Measurements from ENCODE around the gene SYPL2.

Gene SYPL2

DNA sequence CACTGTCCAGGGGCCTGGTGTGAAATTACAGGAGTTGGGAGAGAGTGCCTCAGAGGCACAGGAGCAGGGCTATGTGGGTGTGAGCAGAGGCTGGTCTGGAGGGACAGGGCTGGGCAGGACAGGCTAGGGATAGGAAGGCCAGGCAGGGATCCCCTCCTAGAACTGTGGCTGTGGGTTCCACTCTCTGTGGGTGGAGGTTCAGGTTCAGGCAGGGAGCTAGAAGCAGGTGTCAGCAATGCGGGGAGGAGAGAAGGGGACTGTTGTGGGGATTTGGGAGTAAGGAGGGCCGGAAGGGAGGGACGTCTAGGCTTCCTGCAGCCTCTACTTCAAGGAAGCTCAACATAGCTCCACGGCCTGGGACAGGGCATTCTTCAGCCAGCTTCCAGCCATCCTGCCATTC is 65.0 kb downstream of the SYPL2 start:
- Mint-ChIP-seq H3K27ac (ENCODE audit: low read depth) (peak overlapping the region; percentile 49), H3K27me3 (peaks cover 9% of the 10 kb centered on the region), H3K36me3 (ENCODE audit: insufficient read depth) (peaks cover 2% of the 10 kb centered on the region), H3K9me3 (no peaks in the 10 kb centered on the region), H3K4me1 (peaks cover 18% of the 10 kb centered on the region), H3K4me3 (peak overlapping the region; percentile 31)
- DNase-seq (ENCODE audit: low spot score in 2 of 2) (no peak), ATAC-seq (replicated peaks; ENCODE audit: extremely low read depth, poor library complexity, severe bottlenecking) (no peak)

Data from central memory CD8-positive, alpha-beta T cell (primary cell).